ENCODE data around the gene ADRB2.
"Not testable (repeated sequence)": the region's sequence is repeated elsewhere in the genome, so short reads cannot be mapped to it uniquely, and the experiment has no call there.

DNA sequence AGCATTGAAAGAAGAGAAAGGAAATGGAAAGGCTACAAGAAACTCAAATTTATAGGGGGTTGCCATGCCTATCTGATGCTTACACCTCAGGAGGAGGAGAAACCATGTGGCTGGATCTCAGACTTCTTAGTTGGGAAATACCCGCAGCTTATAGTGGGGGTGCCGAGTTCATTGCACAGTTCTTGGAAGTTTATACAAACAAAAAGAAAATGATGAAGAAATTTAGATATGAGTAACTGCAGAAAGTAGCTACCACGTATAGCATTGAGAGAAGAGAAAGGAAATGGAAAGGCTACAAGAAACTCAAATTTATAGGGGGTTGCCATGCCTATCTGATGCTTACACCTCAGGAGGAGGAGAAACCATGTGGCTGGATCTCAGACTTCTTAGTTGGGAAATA is 23.0 kb upstream of the ADRB2 start:
- TF ChIP-seq, protein P1, sequence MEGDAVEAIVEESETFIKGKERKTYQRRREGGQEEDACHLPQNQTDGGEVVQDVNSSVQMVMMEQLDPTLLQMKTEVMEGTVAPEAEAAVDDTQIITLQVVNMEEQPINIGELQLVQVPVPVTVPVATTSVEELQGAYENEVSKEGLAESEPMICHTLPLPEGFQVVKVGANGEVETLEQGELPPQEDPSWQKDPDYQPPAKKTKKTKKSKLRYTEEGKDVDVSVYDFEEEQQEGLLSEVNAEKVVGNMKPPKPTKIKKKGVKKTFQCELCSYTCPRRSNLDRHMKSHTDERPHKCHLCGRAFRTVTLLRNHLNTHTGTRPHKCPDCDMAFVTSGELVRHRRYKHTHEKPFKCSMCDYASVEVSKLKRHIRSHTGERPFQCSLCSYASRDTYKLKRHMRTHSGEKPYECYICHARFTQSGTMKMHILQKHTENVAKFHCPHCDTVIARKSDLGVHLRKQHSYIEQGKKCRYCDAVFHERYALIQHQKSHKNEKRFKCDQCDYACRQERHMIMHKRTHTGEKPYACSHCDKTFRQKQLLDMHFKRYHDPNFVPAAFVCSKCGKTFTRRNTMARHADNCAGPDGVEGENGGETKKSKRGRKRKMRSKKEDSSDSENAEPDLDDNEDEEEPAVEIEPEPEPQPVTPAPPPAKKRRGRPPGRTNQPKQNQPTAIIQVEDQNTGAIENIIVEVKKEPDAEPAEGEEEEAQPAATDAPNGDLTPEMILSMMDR (IDR thresholded peaks at IDR 0.05; ENCODE audit: insufficient read depth, low read depth, low read length), result not testable (repeated sequence)
- not testable (repeated sequence) for TF ChIP-seq EZH2 (IDR thresholded peaks at IDR 0.05; ENCODE audit: insufficient read depth, low read length)

Data from astrocyte (in vitro differentiated cells and primary cell).